Epithelial cell of esophagus (primary cell): ENCODE measurements around the gene NOL4L.

Experiments used
- DNase-seq: peaks from one replicate; pipeline ENCODE4 v3.0.0; 2010; ENCODE audit warnings: low read depth
- H3K4me3 ChIP-seq: 2 replicates; pipeline ENCODE4 v1.5.1; 2011; ENCODE audit warnings: mild to moderate bottlenecking, low read length, control low read depth
- CTCF ChIP-seq: IDR thresholded peaks from 2 replicates; pipeline ENCODE4 v1.5.1; 2011; ENCODE audit warnings: low read depth, mild to moderate bottlenecking, low read length, control low read depth, inconsistent platforms; ENCODE audit not compliant: insufficient read depth; ENCODE audit errors: missing control alignments

Gene NOL4L

GRCh38 chr20:32479012-32479411, 106.1 kb downstream of the NOL4L start:
- H3K4me3 ChIP-seq, result no peak overlapping the region
- TF ChIP-seq CTCF, result no peak
- DNase-seq, result no peak

- DNase-seq, result no peak
Measured at GRCh38 chr20:32478576-32478975, 106.6 kb downstream of the NOL4L start.

GRCh38 chr20:32477594-32478512, 107.3 kb downstream of the NOL4L start:
- no peak for TF ChIP-seq CTCF
- no peak overlapping the region for H3K4me3 ChIP-seq
- DNase-seq, result no peak

More at GRCh38 chr20:32478576-32478975, 106.6 kb downstream of the NOL4L start:
- H3K4me3 ChIP-seq, result no peak overlapping the region
- TF ChIP-seq CTCF, result no peak

DNA sequence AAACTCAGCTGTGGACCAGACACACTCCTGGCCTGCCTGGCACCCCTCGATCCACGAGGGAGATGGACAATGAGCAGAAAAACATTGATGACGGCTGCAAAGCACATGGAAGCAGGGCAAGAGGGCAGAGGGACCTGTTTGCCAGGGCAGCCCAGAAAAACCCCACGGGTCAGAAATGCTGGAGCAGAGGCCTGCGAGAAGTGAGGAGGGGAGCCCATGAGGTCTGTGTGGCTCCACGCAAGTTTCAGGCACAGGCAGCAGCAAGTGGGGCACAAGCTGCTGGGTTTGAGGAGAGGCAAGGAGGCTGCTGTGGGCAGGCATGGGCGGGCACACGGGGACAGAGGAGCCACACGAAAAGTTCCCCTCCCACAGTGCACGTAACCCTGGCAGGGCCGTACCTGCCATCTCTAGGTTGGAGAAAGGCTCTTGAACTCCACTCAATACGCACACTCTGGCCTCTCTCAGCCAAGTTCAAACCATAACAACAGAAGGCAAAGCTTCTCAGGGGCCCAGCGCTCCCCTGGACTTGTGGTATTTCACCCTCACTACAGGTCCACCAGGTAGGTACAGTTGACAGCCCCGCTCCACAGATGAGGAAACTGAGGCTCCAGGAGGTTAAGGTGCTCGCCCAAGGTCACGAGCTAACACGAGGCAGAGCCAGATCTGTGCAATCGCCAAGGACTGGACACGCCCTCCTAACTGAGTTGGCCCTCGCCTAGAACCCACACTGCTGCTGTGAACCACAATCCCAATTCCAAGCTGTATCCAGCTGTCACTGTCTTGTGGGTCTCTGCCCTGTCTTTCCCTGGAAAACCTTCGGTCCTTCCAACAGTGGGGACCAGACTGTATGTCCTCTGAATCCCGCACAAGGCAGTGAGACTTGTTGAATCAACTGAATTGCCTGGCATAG, 108.2 kb downstream of the NOL4L start:
- H3K4me3 ChIP-seq, result no peak overlapping the region
- no peak for TF ChIP-seq CTCF

GRCh38 chr20:32474967-32475811, 109.9 kb downstream of the NOL4L start:
- H3K4me3 ChIP-seq, result no peak overlapping the region
- peak; percentile 75 for DNase-seq
- TF ChIP-seq CTCF, result no peak

More for the DNA sequence above, 108.2 kb downstream of the NOL4L start:
- no peak for DNase-seq

DNA sequence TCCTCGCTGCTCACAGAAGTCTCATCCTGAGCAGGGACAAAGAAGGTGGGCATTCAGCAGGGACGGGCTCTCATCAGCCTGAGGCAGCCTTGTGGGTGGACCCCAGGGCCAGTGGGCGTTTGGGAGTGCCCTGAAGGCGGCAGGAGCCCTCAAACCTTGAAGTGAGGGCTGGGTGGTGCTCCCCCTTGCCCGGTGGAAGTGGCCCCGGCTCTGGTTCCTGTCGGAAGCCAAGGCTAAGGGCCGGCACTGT, 110.5 kb downstream of the NOL4L start:
- TF ChIP-seq CTCF, result no peak
- no peak overlapping the region for H3K4me3 ChIP-seq
- DNase-seq, result no peak
